K562 treated with DMSO at 1 percent for 4 hours (cell line): ENCODE data around the gene OR6C74. TPM values are rescaled to one million over a fixed set of nuclear protein-coding genes. Genes with fewer than 3 reads are reported as not detected.

Experiments
- total RNA-seq: library from RNA; unstranded; fragments of 300-600 nt; gene quantifications from 2 replicates; pipeline ENCODE4 v1.2.3, GENCODE V29; 2022; ENCODE audit not compliant: insufficient read depth

OR6C74 gene
- total RNA-seq = not detected in 2 replicates

GRCh38 chr12:55244309-55244708 is at the start of gene OR6C74:
OR6C74 (plus strand) TSS chr12:55244609; CDS start chr12:55247288, 2,679 bp downstream.

GRCh38 chr12:55220725-55221124 is 23.7 kb upstream of the OR6C74 start, which contains the start of gene OR10A7:
OR10A7 (plus strand) TSS chr12:55221025; CDS start chr12:55221025, 0 bp downstream.

Other genes starting within 250 kb of the OR6C74 start
- not detected in 2 replicates for gene NEUROD4, start 224.6 kb upstream of the OR6C74 start, total RNA-seq
- gene OR9K2, start 118.2 kb upstream of the OR6C74 start, total RNA-seq = not detected in 2 replicates
- gene OR10A7, start 23.6 kb upstream of the OR6C74 start, total RNA-seq = not detected in 2 replicates
- not detected in 2 replicates for gene OR6C6, start 52.0 kb downstream of the OR6C74 start, total RNA-seq
- gene OR6C1, start 69.7 kb downstream of the OR6C74 start, total RNA-seq = not detected in 2 replicates
- gene OR6C3, start 86.1 kb downstream of the OR6C74 start, total RNA-seq = not detected in 2 replicates
- gene OR6C75, start 118.4 kb downstream of the OR6C74 start, total RNA-seq = not detected in 2 replicates
- gene OR6C65, start 155.9 kb downstream of the OR6C74 start, total RNA-seq = not detected in 2 replicates
- not detected in 2 replicates for gene OR6C76, start 181.6 kb downstream of the OR6C74 start, total RNA-seq
- not detected in 2 replicates for gene OR6C2, start 199.5 kb downstream of the OR6C74 start, total RNA-seq
- gene OR6C70, start 225.5 kb downstream of the OR6C74 start, total RNA-seq = not detected in 2 replicates
- gene OR6C68, start 247.8 kb downstream of the OR6C74 start, total RNA-seq = not detected in 2 replicates